K562 (cell line): ENCODE measurements around the gene CRLF2. TPM values are rescaled to one million over a fixed set of nuclear protein-coding genes. Genes with fewer than 3 reads are reported as not detected.

Experiments used
- ATAC-seq: fragments of 200-7000 bp; cut with Tn5 transposase; 3 replicates; pipeline ENCODE4 v1.9.1; 2020; ENCODE audit warnings: moderate library complexity
- BruUV-seq: library from RNA; stranded (reverse); fragments of 400-500 nt; replicated peaks from 2 replicates; lab custom pipeline; 2021; lab: Mats Ljungman, UMichigan
- CTCF ChIA-PET: fragments of 300-600 bp; formaldehyde crosslinking; extraction: SDS; loops from one replicate; lab custom pipeline; 2021; ENCODE audit warnings: low intra/inter-chr PET ratio; lab: Yijun Ruan, JAX
- POLR2A ChIA-PET: fragments of 300-600, 350-650 bp; sonication (Branson Sonifier 250); formaldehyde crosslinking; extraction: SDS; loops from one replicate; lab custom pipeline; 2021; ENCODE audit warnings: antibody characterized with exemption, inconsistent platforms; lab: Yijun Ruan, JAX
- DNase-seq, 4 experiments: peaks; one replicate each; pipeline versions ENCODE4 v3.0.0 to v3.0.0-alpha.2; 2011 to 2018; ENCODE audit warnings: low spot score in 3 of 4, mixed read lengths in 3 of 4; ENCODE audit errors: extremely low read depth in 1 of 4
- FAIRE-seq: peaks from 2 replicates; lab custom pipeline; 2011; peaks lifted over from hg19 to GRCh38; lab: Jason Lieb, UNC
- H2AFZ ChIP-seq: 2 replicates; pipeline ENCODE4 v1.6.0; 2011; ENCODE audit warnings: low read depth, low read length, control low read depth, inconsistent platforms
- H3K27ac ChIP-seq: fragments of 200-600 bp; 3 replicates; pipeline ENCODE4 v1.8.0; 2011; ENCODE audit warnings: low read depth, mild to moderate bottlenecking, control low read depth, inconsistent platforms, low read length, moderate library complexity, mixed read lengths; ENCODE audit errors: extremely low read depth
- H3K27me3 ChIP-seq, 2 experiments: fragments of 300-600 bp in 1 of 2; 2 replicates in 1 of 2; 3 replicates in 1 of 2; pipeline versions ENCODE4 v1.6.0 to v1.8.0; 2011; ENCODE audit warnings: inconsistent platforms in 2 of 2, low read length in 2 of 2, mild to moderate bottlenecking in 1 of 2, mixed read lengths in 1 of 2, moderate library complexity in 1 of 2; ENCODE audit not compliant: control insufficient read depth in 2 of 2, insufficient read depth in 2 of 2
- H3K36me3 ChIP-seq: fragments of 300-600 bp; 3 replicates; pipeline ENCODE4 v1.8.0; 2011; ENCODE audit warnings: mild to moderate bottlenecking, low read length, inconsistent platforms; ENCODE audit not compliant: control insufficient read depth, insufficient read depth
- H3K4me1 ChIP-seq, 2 experiments: fragments of 200-600 bp in 1 of 2; replicated peaks in 1 of 2; 2 replicates in 1 of 2; 3 replicates in 1 of 2; pipeline versions ENCODE4 v1.5.1 to v1.8.0; 2011; ENCODE audit warnings: inconsistent platforms in 2 of 2, low read length in 2 of 2, mild to moderate bottlenecking in 1 of 2, mixed read lengths in 1 of 2, moderate library complexity in 1 of 2; ENCODE audit not compliant: control insufficient read depth in 2 of 2, insufficient read depth in 2 of 2
- H3K4me2 ChIP-seq: 2 replicates; pipeline ENCODE4 v1.6.1; 2011; ENCODE audit warnings: low read length, control low read depth, inconsistent platforms, mixed read lengths; ENCODE audit not compliant: insufficient read depth
- H3K4me3 ChIP-seq: fragments of 200-600 bp; sonication (generic), shearing (Covaris generic); 2 replicates; pipeline ENCODE4 v1.5.1; 2016; ENCODE audit warnings: control low read depth, inconsistent platforms
- H3K79me2 ChIP-seq: fragments of 200-600 bp; 3 replicates; pipeline ENCODE4 v1.8.0; 2011; ENCODE audit warnings: low read length, inconsistent platforms; ENCODE audit not compliant: control insufficient read depth, insufficient read depth
- H3K9ac ChIP-seq, 2 experiments: 2 replicates each; pipeline versions ENCODE4 v1.6.0 to v1.6.1; 2011; ENCODE audit warnings: low read depth in 2 of 2, low read length in 2 of 2, control low read depth in 1 of 2, inconsistent platforms in 1 of 2, mild to moderate bottlenecking in 1 of 2, mixed read lengths in 1 of 2; ENCODE audit not compliant: insufficient read depth in 1 of 2
- H3K9me1 ChIP-seq: one replicate; pipeline ENCODE4 v1.6.0; 2011; ENCODE audit warnings: inconsistent platforms, mild to moderate bottlenecking, low read length, moderate library complexity; ENCODE audit not compliant: control insufficient read depth, insufficient read depth
- H3K9me3 ChIP-seq: replicated peaks from 2 replicates; pipeline ENCODE4 v1.5.1; 2011; ENCODE audit warnings: low read depth, low read length, inconsistent platforms; ENCODE audit not compliant: control insufficient read depth, insufficient read depth
- H4K20me1 ChIP-seq: replicated peaks from 2 replicates; pipeline ENCODE4 v1.6.1; 2011; ENCODE audit warnings: low read length, inconsistent platforms, mixed read lengths; ENCODE audit not compliant: control insufficient read depth, insufficient read depth
- ETV5 ChIP-seq: sonication (generic); formaldehyde crosslinking; IDR thresholded peaks from 2 replicates; pipeline ENCODE4 v1.4.0; 2020; ENCODE audit warnings: low read depth, mild to moderate bottlenecking, missing genetic modification reagents
- GABPA ChIP-seq: fragments of 200-800 bp; sonication (Bioruptor generic); conservative IDR thresholded peaks from 2 replicates; pipeline ENCODE4 v1.6.1; 2016; ENCODE audit warnings: low read depth, missing genetic modification characterization, missing compliant biosample characterization
- HNRNPUL1 ChIP-seq: fragments of 200-400 bp; formaldehyde crosslinking; IDR thresholded peaks from 2 replicates; pipeline ENCODE4 v1.6.1; 2017; ENCODE audit warnings: low read length
- SMAD3 ChIP-seq: fragments of 450-650 bp; formaldehyde crosslinking; conservative IDR thresholded peaks from 2 replicates; pipeline ENCODE4 v1.4.0; 2020; ENCODE audit warnings: mild to moderate bottlenecking
- TAF1 ChIP-seq: IDR thresholded peaks from 2 replicates; pipeline ENCODE4 v1.6.1; 2011; ENCODE audit warnings: mild to moderate bottlenecking, low read length, moderate library complexity; ENCODE audit not compliant: insufficient read depth, control insufficient read depth, severe bottlenecking; ENCODE audit errors: extremely low read depth
- TBL1XR1 ChIP-seq, 2 experiments: IDR thresholded peaks; 2 replicates each; pipeline ENCODE4 v1.6.1; 2012; ENCODE audit warnings: improper control_type of control experiment in 2 of 2, low read length in 2 of 2, mild to moderate bottlenecking in 1 of 2
- TOE1 ChIP-seq, 2 experiments: fragments of 450-650 bp in 1 of 2; sonication (generic) in 1 of 2; formaldehyde crosslinking in 1 of 2; IDR thresholded peaks; 2 replicates each; pipeline versions ENCODE4 v1.7.1 to v1.8.0; 2016 to 2022; ENCODE audit warnings: borderline replicate concordance in 2 of 2, mild to moderate bottlenecking in 2 of 2, antibody characterized with exemption in 1 of 2, inconsistent platforms in 1 of 2, low read depth in 1 of 2, missing genetic modification reagents in 1 of 2, moderate library complexity in 1 of 2
- TRIM24 ChIP-seq, 2 experiments: fragments of 450-650 bp; IDR thresholded peaks; 2 replicates each; pipeline ENCODE4 v1.6.1; 2016
- ZNF75A ChIP-seq: fragments of 450-650 bp; formaldehyde crosslinking; IDR thresholded peaks from 2 replicates; pipeline ENCODE4 v1.4.0; 2020; ENCODE audit warnings: mild to moderate bottlenecking
- ZNF766 ChIP-seq: fragments of 200-800 bp; sonication (Bioruptor generic); conservative IDR thresholded peaks from 2 replicates; pipeline ENCODE4 v1.6.1; 2016; ENCODE audit warnings: missing genetic modification characterization, missing compliant biosample characterization
- ZNF77 ChIP-seq: fragments of 250-450 bp; sonication (Bioruptor Pico); IDR thresholded peaks from 2 replicates; pipeline ENCODE4 v1.5.0; 2020
- WGBS: fragments of 100-300 bp; shearing (Covaris generic); methylation state at CpG from one replicate; pipeline ENCODE4 v1.1.6; 2016; ENCODE audit warnings: low coverage, mixed read lengths; ENCODE audit not compliant: insufficient coverage; ENCODE audit errors: missing lambda C conversion rate; 5-methylcytosine and 5-hydroxymethylcytosine counted together
- in situ Hi-C: fragments of 300-500 bp; cut with MboI; formaldehyde crosslinking; loops from 4 replicates; pipeline ENCODE4 v1.15.0; 2018; ENCODE audit warnings: inconsistent platforms, mixed read lengths
- intact Hi-C: fragments of 100-400 bp; cut with micrococcal nuclease; formaldehyde crosslinking; loops from 2 replicates; pipeline ENCODE4 v1.14.2; 2022
- polyA plus RNA-seq, 8 experiments: library from polyadenylated mRNA; depleted of rRNA in 4 of 8; stranded (reverse) in 5 of 8; unstranded in 3 of 8; fragments of >200 nt; fragmentation: Nextera tagmentation in 2 of 8; fragmentation: Illumina TruSeq in 1 of 8; extraction: Ambion mirVana in 2 of 8; extraction: Trizol in 1 of 8; gene quantifications; 2 replicates each; pipeline versions ENCODE4 v1.2.1 to v1.2.3, GENCODE V29; 2011 to 2014; ENCODE audit warnings: inconsistent platforms in 1 of 8, missing spikeins in 1 of 8
- total RNA-seq, 7 experiments: library from RNA; depleted of rRNA in 6 of 7; stranded (reverse); fragments of >200 nt in 6 of 7; fragmentation: Illumina TruSeq in 2 of 7; extraction: Trizol in 2 of 7; gene quantifications; 2 replicates each; pipeline versions ENCODE4 v1.2.1 to v1.2.3, GENCODE V29; 2011 to 2021; ENCODE audit warnings: low replicate concordance in 1 of 7
- TF ChIP-seq, protein P1 (sequence below): fragments of 250-450 bp; sonication (Bioruptor Pico); IDR thresholded peaks from 2 replicates; pipeline ENCODE4 v1.9.0; 2021; ENCODE audit warnings: mild to moderate bottlenecking
- TF ChIP-seq, protein P2 (sequence below): fragments of 250-450 bp; sonication (Bioruptor Pico); IDR thresholded peaks from 2 replicates; pipeline ENCODE4 v1.8.0; 2021; ENCODE audit warnings: moderate library complexity, mild to moderate bottlenecking, inconsistent platforms
- TF ChIP-seq, protein P3 (sequence below): fragments of 250-450 bp; sonication (Bioruptor Pico); IDR thresholded peaks from 2 replicates; pipeline ENCODE4 v1.4.0; 2020; ENCODE audit warnings: mild to moderate bottlenecking

CRLF2 gene
- total and polyA plus RNA-seq, 9 of the 15 experiments (the other 6 are each of a cell fraction or from before 2014, with no cell fraction given), result not detected

DNA sequence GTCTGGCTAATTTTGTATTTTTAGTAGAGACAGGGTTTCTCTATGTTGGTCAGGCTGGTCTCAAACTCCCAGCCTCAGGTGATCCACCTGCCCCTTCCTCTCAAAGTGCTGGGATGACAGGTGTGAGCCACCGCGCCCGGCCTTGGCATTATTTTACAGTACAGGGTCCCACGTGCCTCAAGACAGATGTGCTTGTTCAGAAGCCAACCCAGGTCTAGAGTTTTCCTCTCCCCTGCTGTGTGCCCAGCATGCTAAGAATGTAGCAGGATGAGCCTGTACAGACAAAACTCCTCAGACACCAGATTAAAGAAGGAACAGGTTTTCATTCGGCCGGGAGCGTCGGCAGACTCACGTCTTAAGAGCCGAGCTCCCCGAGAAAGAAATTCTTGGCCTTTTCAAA, 42.2 kb downstream of the CRLF2 start:
- no peaks in the 10 kb centered on the region for H3K4me1 ChIP-seq
- no peak for TF ChIP-seq TAF1
- no peak for TF ChIP-seq GABPA (tag)
- TF ChIP-seq SMAD3 (CRISPR knock-in tag), result no peak
- TF ChIP-seq TRIM24 (IDR thresholded peaks at IDR 0.05), result no peak
- no peak for TF ChIP-seq ZNF77 (CRISPR knock-in tag)
- TF ChIP-seq TBL1XR1 (IDR thresholded peaks at IDR 0.05; ENCODE audit: low read length in 2 of 2), result no peak
- TF ChIP-seq, protein P1, sequence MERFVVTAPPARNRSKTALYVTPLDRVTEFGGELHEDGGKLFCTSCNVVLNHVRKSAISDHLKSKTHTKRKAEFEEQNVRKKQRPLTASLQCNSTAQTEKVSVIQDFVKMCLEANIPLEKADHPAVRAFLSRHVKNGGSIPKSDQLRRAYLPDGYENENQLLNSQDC (CRISPR knock-in tag), result no peak
- no peak for TF ChIP-seq ZNF75A
- no peak for TF ChIP-seq HNRNPUL1
- no peak for TF ChIP-seq ZNF766 (CRISPR knock-in tag)
- TF ChIP-seq ETV5 (CRISPR knock-in tag), result no peak
- TF ChIP-seq TOE1 (IDR thresholded peaks at IDR 0.05; ENCODE audit: borderline replicate concordance), result no peak
- no peak for TF ChIP-seq TOE1 (CRISPR knock-in tag; IDR thresholded peaks at IDR 0.05; ENCODE audit: borderline replicate concordance, low read depth)
- TF ChIP-seq, protein P2, sequence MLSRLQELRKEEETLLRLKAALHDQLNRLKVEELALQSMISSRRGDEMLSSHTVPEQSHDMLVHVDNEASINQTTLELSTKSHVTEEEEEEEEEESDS (CRISPR knock-in tag), result no peak
- TF ChIP-seq, protein P3, sequence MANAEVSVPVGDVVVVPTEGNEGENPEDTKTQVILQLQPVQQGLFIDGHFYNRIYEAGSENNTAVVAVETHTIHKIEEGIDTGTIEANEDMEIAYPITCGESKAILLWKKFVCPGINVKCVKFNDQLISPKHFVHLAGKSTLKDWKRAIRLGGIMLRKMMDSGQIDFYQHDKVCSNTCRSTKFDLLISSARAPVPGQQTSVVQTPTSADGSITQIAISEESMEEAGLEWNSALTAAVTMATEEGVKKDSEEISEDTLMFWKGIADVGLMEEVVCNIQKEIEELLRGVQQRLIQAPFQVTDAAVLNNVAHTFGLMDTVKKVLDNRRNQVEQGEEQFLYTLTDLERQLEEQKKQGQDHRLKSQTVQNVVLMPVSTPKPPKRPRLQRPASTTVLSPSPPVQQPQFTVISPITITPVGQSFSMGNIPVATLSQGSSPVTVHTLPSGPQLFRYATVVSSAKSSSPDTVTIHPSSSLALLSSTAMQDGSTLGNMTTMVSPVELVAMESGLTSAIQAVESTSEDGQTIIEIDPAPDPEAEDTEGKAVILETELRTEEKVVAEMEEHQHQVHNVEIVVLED (CRISPR knock-in tag), result no peak
- H3K9me3 ChIP-seq, result no peaks in the 10 kb centered on the region
- no peaks in the 10 kb centered on the region for H3K79me2 ChIP-seq
- H3K9ac ChIP-seq, result no peak overlapping the region
- H3K4me2 ChIP-seq, result no peak overlapping the region
- H3K36me3 ChIP-seq, result no peaks in the 10 kb centered on the region
- POLR2A ChIA-PET, result no interaction called here
- CTCF ChIA-PET, result no interaction called here
- DNase-seq, result no peak
- no peaks in the 10 kb centered on the region for H4K20me1 ChIP-seq
- H3K27me3 ChIP-seq, result no peaks in the 10 kb centered on the region
- no peak overlapping the region for H3K27ac ChIP-seq
- in situ Hi-C loops (no loop called here), intact Hi-C loops (no loop called here)
- no TSS peak for BruUV-seq
- H3K4me3 ChIP-seq, result no peak overlapping the region
- H2AFZ ChIP-seq, result no peak overlapping the region
- ATAC-seq, result no peak
- no peaks in the 10 kb centered on the region for H3K9me1 ChIP-seq
- no peak for FAIRE-seq
- WGBS, result 0% methylated on average over 8 of the region's 11 CpGs
